ENCODE data around the gene PITX1. TPM values are rescaled to one million over a fixed set of nuclear protein-coding genes. Genes with fewer than 3 reads are reported as not detected.
"Not testable (repeated sequence)": the region's sequence is repeated elsewhere in the genome, so short reads cannot be mapped to it uniquely, and the experiment has no call there.

The PITX1 gene
- total RNA-seq, 2 donors from 2014 or later, result 0.81 to 0.97 TPM

GRCh38 chr5:135019314-135019713, 14.7 kb downstream of the PITX1 start:
- intact Hi-C loops (cut with DNase I), result no loop called here
- DNase-seq (ENCODE audit: low spot score), result peak; percentile 59

- intact Hi-C loops (cut with DNase I), result no loop called here
- DNase-seq (ENCODE audit: low spot score), result peak; percentile 26
Observed at GRCh38 chr5:135018457-135018856, 15.6 kb downstream of the PITX1 start.

GRCh38 chr5:135016861-135017290, 17.2 kb downstream of the PITX1 start:
- DNase-seq (ENCODE audit: low spot score), result peak; percentile 66
- intact Hi-C loops (cut with DNase I), result no loop called here

- intact Hi-C loops (cut with DNase I), result no loop called here
- no peak for DNase-seq (ENCODE audit: low spot score)
Observed at GRCh38 chr5:135015942-135016341, 18.1 kb downstream of the PITX1 start.

GRCh38 chr5:135013947-135014570, 20.0 kb downstream of the PITX1 start:
- DNase-seq (ENCODE audit: low spot score), result peak; percentile 67
- intact Hi-C loops (cut with DNase I), result no loop called here

GRCh38 chr5:135013445-135013844, 20.6 kb downstream of the PITX1 start:
- no peak for DNase-seq (ENCODE audit: low spot score)
- intact Hi-C loops (cut with DNase I), result no loop called here

- no peak for DNase-seq (ENCODE audit: low spot score)
- intact Hi-C loops (cut with DNase I), result no loop called here
Observed at GRCh38 chr5:135012951-135013391, 21.1 kb downstream of the PITX1 start.

- DNase-seq (ENCODE audit: low spot score), result peak; percentile 58
- intact Hi-C loops (cut with DNase I), result no loop called here
Observed at GRCh38 chr5:135012033-135012588, 21.9 kb downstream of the PITX1 start.

- intact Hi-C loops (cut with DNase I), result no loop called here
- DNase-seq (ENCODE audit: low spot score), result no peak
Observed at GRCh38 chr5:135011355-135012032, 22.5 kb downstream of the PITX1 start.

GRCh38 chr5:135010502-135011354, 23.3 kb downstream of the PITX1 start:
- DNase-seq (ENCODE audit: low spot score), result no peak
- intact Hi-C loops (cut with DNase I), result no loop called here

GRCh38 chr5:135009736-135010501, 24.1 kb downstream of the PITX1 start:
- intact Hi-C loops (cut with DNase I), result no loop called here
- peak; percentile 49 for DNase-seq (ENCODE audit: low spot score)

- DNase-seq (ENCODE audit: low spot score), result no peak
- intact Hi-C loops (cut with DNase I), result no loop called here
Observed at GRCh38 chr5:135008981-135009735, 24.9 kb downstream of the PITX1 start.

- DNase-seq (ENCODE audit: low spot score), result no peak
- intact Hi-C loops (cut with DNase I), result no loop called here
Observed at GRCh38 chr5:135008556-135008955, 25.5 kb downstream of the PITX1 start.

- DNase-seq (ENCODE audit: low spot score), result no peak
- intact Hi-C loops (cut with DNase I), result no loop called here
Observed at GRCh38 chr5:135007749-135008363, 26.2 kb downstream of the PITX1 start.

GRCh38 chr5:135007305-135007704, 26.7 kb downstream of the PITX1 start:
- DNase-seq (ENCODE audit: low spot score), result no peak
- intact Hi-C loops (cut with DNase I), result no loop called here

GRCh38 chr5:135005076-135005475, 29.0 kb downstream of the PITX1 start:
- no peak for DNase-seq (ENCODE audit: low spot score)
- intact Hi-C loops (cut with DNase I), result no loop called here

- no peak for DNase-seq (ENCODE audit: low spot score)
- intact Hi-C loops (cut with DNase I), result no loop called here
Observed at GRCh38 chr5:135004376-135004775, 29.7 kb downstream of the PITX1 start.

GRCh38 chr5:134998068-134998467, 36.0 kb downstream of the PITX1 start:
- intact Hi-C loops (cut with DNase I); DNase-seq (ENCODE audit: low spot score): not testable (repeated sequence)

All from posterior vena cava (tissue), 2 donors.